ENCODE data around the gene HIBCH. TPM values are rescaled to one million over a fixed set of nuclear protein-coding genes. Genes with fewer than 3 reads are reported as not detected.
"Not testable (repeated sequence)": the region's sequence is repeated elsewhere in the genome, so short reads cannot be mapped to it uniquely, and the experiment has no call there.

HIBCH gene
- total and polyA plus RNA-seq, 2 of the 4 experiments (the other 2 are of a cell fraction) = 8.8 to 11.9 TPM

- no peak overlapping the region for H4K91ac ChIP-seq (ENCODE audit: insufficient read depth, low read depth, low read length)
- H3K27ac ChIP-seq (ENCODE audit: insufficient read depth, low read length) = no peak overlapping the region
- in situ Hi-C loops (cut with MboI; ENCODE audit: low sequenced_read_pairs) (no loop called here), dilution Hi-C loops (cut with HindIII; ENCODE audit: low sequenced_read_pairs, unreplicated experiment) (no loop called here), intact Hi-C loops (cut with micrococcal nuclease) (no loop called here)
- H2BK15ac ChIP-seq (ENCODE audit: low read depth, low read length) = no peak overlapping the region
- no peak overlapping the region for H3K14ac ChIP-seq (replicated peaks; ENCODE audit: low read depth, low read length)
- no peak overlapping the region for H3K4me2 ChIP-seq (ENCODE audit: low read depth, low read length)
- no peaks in the 10 kb centered on the region for H3K9me3 ChIP-seq (ENCODE audit: control insufficient read depth, insufficient read depth, low read length)
- peaks cover 10% of the 10 kb centered on the region for H3K4me1 ChIP-seq (ENCODE audit: control insufficient read depth, insufficient read depth, low read length)
- no peak overlapping the region for H3K18ac ChIP-seq (ENCODE audit: low read depth, low read length)
- no peak overlapping the region for H4K5ac ChIP-seq (ENCODE audit: low read depth, low read length)
- H2BK5ac ChIP-seq (ENCODE audit: low read depth, low read length, poor library complexity, severe bottlenecking) = no peak overlapping the region
- H4K20me1 ChIP-seq (ENCODE audit: insufficient read depth, low read length) = no peaks in the 10 kb centered on the region
- ChIA-PET POLR2A (ENCODE audit: unreplicated experiment) (no interaction called here), CTCF (interaction anchor here (1.2 kb wide), 3 partner anchors 16 to 41 kb away, joined by 3 to 4 read pairs (median 4); partner anchors contain the start of gene HIBCH)
- H2AK5ac ChIP-seq (ENCODE audit: low read depth, low read length) = no peak overlapping the region
- no peak overlapping the region for H3K4ac ChIP-seq (ENCODE audit: low read depth, low read length)
- H3K4me3 ChIP-seq (ENCODE audit: insufficient read depth, low read depth, low read length) = no peak overlapping the region
- no peak overlapping the region for H2BK20ac ChIP-seq (ENCODE audit: low read depth, low read length)
- H3K79me1 ChIP-seq (ENCODE audit: low read depth in 1 of 2, low read length in 2 of 2) = peaks cover 14 to 20% of the 10 kb centered on the region in 2 experiments
- no peak overlapping the region for H2BK120ac ChIP-seq (ENCODE audit: low read depth, low read length)
- BruUV-seq (replicated peaks) = no TSS peak
- H3K27me3 ChIP-seq (ENCODE audit: control insufficient read depth, insufficient read depth, low read length) = no peaks in the 10 kb centered on the region
- no peak overlapping the region for H3K23ac ChIP-seq (ENCODE audit: low read depth, low read length)
- no peak overlapping the region for H2AK9ac ChIP-seq (replicated peaks; ENCODE audit: low read depth, low read length, poor library complexity)
- peak; percentile 22 for DNase-seq
- no peak overlapping the region for H4K8ac ChIP-seq (ENCODE audit: low read depth in 2 of 2, low read length in 2 of 2)
- H3K36me3 ChIP-seq (ENCODE audit: control insufficient read depth, insufficient read depth, low read length) = peaks cover 3% of the 10 kb centered on the region; the same call in 1 of the 2 replicates
- peaks cover 4% of the 10 kb centered on the region; the same call in 1 of the 2 replicates for H3K9me1 ChIP-seq (ENCODE audit: insufficient read depth, low read length)
- H2AFZ ChIP-seq (replicated peaks; ENCODE audit: low read length, poor library complexity) = no peak overlapping the region
- H3K56ac ChIP-seq (ENCODE audit: extremely low read depth, insufficient read depth, low read length) = no peak overlapping the region
- no peak for ATAC-seq (ENCODE audit: low read depth)
- TF ChIP-seq CEBPB (IDR thresholded peaks at IDR 0.05; ENCODE audit: low read depth, low read length) (peak; percentile 68), RFX5 (IDR thresholded peaks at IDR 0.05; ENCODE audit: low read depth, low read length) (no peak)
- H3K9ac ChIP-seq (ENCODE audit: low read depth, low read length) = no peak overlapping the region
These were observed 40.9 kb upstream of the HIBCH start for GRCh38 chr2:190360561-190360960.

- H3K4me2 ChIP-seq (ENCODE audit: low read depth, low read length) = peak overlapping the region; percentile 10; the same call in 1 of the 2 replicates
- H3K9me1 ChIP-seq (ENCODE audit: insufficient read depth, low read length); H2BK120ac ChIP-seq (ENCODE audit: low read depth, low read length); H4K91ac ChIP-seq (ENCODE audit: insufficient read depth, low read depth, low read length); H3K36me3 ChIP-seq (ENCODE audit: control insufficient read depth, insufficient read depth, low read length); H3K27ac ChIP-seq (ENCODE audit: insufficient read depth, low read length); H2AK5ac ChIP-seq (ENCODE audit: low read depth, low read length); H4K8ac ChIP-seq (ENCODE audit: low read depth in 2 of 2, low read length in 2 of 2); DNase-seq; H3K27me3 ChIP-seq (ENCODE audit: control insufficient read depth, insufficient read depth, low read length); CTCF ChIA-PET; H3K14ac ChIP-seq (replicated peaks; ENCODE audit: low read depth, low read length); H2BK20ac ChIP-seq (ENCODE audit: low read depth, low read length); H2AK9ac ChIP-seq (replicated peaks; ENCODE audit: low read depth, low read length, poor library complexity); BruUV-seq (replicated peaks); H3K4ac ChIP-seq (ENCODE audit: low read depth, low read length); ATAC-seq (ENCODE audit: low read depth); POLR2A ChIA-PET (ENCODE audit: unreplicated experiment); H3K56ac ChIP-seq (ENCODE audit: extremely low read depth, insufficient read depth, low read length); H3K9ac ChIP-seq (ENCODE audit: low read depth, low read length); H3K4me3 ChIP-seq (ENCODE audit: insufficient read depth, low read depth, low read length); H2BK15ac ChIP-seq (ENCODE audit: low read depth, low read length); H4K20me1 ChIP-seq (ENCODE audit: insufficient read depth, low read length); in situ Hi-C loops (cut with MboI; ENCODE audit: low sequenced_read_pairs); H3K23ac ChIP-seq (ENCODE audit: low read depth, low read length); H3K4me1 ChIP-seq (ENCODE audit: control insufficient read depth, insufficient read depth, low read length); H3K9me3 ChIP-seq (ENCODE audit: control insufficient read depth, insufficient read depth, low read length); H2AFZ ChIP-seq (replicated peaks; ENCODE audit: low read length, poor library complexity); dilution Hi-C loops (cut with HindIII; ENCODE audit: low sequenced_read_pairs, unreplicated experiment): not testable (repeated sequence)
- intact Hi-C loops (cut with micrococcal nuclease) = loop anchor here (10.0 kb wide), 1 partner anchor 446 kb away; no protein-coding TSS in a partner anchor
- H2BK5ac ChIP-seq (ENCODE audit: low read depth, low read length, poor library complexity, severe bottlenecking) = peak overlapping the region; percentile 2
- H3K18ac ChIP-seq (ENCODE audit: low read depth, low read length) = peak overlapping the region; percentile 41; the same call in 1 of the 2 replicates
- H3K79me1 ChIP-seq (ENCODE audit: low read depth in 1 of 2, low read length in 2 of 2) = peaks cover 14 to 26% of the 10 kb centered on the region in 2 experiments
- WGBS, 2 experiments (ENCODE audit: extremely low coverage in 2 of 2, insufficient read length in 1 of 2) = no CpG with 5 or more reads among the region's 8 CpGs
- H4K5ac ChIP-seq (ENCODE audit: low read depth, low read length) = peak overlapping the region; percentile 45
These were observed 39.2 kb upstream of the HIBCH start for GRCh38 chr2:190358655-190359448.
